ENCODE measurements around the gene FOLR1.

GRCh38 chr11:72160319-72160718 is 31.6 kb upstream of the FOLR1 start:
- TF ChIP-seq CTCF (IDR thresholded peaks at IDR 0.05; ENCODE audit: low read depth, low read length) (no peak), MYC (IDR thresholded peaks at IDR 0.05; ENCODE audit: low read depth, low read length) (no peak), MAX (IDR thresholded peaks at IDR 0.05; ENCODE audit: low read depth, low read length) (no peak), POLR2A (IDR thresholded peaks at IDR 0.05; ENCODE audit: extremely low read depth, insufficient read length) (no peak)

Data from NB4 (cell line).